ENCODE measurements around the gene RESP18. TPM values are rescaled to one million over a fixed set of nuclear protein-coding genes. Genes with fewer than 3 reads are reported as not detected.
"Not testable (repeated sequence)": the region's sequence is repeated elsewhere in the genome, so short reads cannot be mapped to it uniquely, and the experiment has no call there.

The RESP18 gene
- total RNA-seq, 2 donors from 2014 or later: not detected

DNA sequence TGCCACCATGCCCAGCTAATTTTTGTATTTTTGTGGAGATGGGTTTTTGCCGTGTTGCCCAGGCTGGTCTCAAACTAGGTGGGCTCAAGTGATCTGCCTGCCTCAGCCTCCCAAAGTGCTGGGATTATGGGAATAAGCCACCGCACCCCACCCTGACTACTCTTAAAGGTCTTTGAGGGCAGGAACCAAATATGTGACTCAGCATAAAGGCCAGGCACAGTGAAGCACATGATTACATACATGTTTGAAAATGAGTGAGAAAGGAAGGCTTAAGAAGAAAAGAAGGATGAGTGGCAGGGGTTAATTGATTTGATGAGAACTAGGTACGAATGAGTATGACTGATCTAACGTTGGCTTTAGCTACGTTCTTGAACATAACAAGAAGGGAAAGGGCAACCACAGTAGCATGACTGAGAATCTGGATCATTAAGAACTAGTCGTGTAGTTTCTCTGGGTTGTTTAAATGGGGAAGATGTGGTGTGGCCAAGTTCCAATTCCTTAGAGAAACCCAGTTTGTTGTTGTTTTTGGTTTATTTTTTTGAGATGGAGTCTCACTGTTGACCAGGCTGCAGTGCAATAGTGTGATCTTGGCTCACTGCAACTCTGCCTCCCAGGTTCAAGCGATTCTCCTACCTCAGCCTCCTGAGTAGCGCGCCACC lies 6.8 kb downstream of the RESP18 start:
- no peak for DNase-seq (ENCODE audit: low spot score)
- Histone ChIP-seq H3K27me3 (no peaks in the 10 kb centered on the region), H3K9me3 (no peaks in the 10 kb centered on the region), H3K4me1 (no peaks in the 10 kb centered on the region), H3K27ac (no peak overlapping the region), H3K36me3 (no peaks in the 10 kb centered on the region), H3K4me3 (no peak overlapping the region)
- TF ChIP-seq CTCF (IDR thresholded peaks at IDR 0.05): no peak

- Histone ChIP-seq H3K36me3 (no peaks in the 10 kb centered on the region), H3K27ac (no peak overlapping the region), H3K4me3 (no peak overlapping the region), H3K9me3 (no peaks in the 10 kb centered on the region), H3K27me3 (no peaks in the 10 kb centered on the region), H3K4me1 (no peaks in the 10 kb centered on the region)
- DNase-seq (ENCODE audit: low spot score): no peak
- no peak for TF ChIP-seq CTCF (IDR thresholded peaks at IDR 0.05)
These were observed 7.4 kb downstream of the RESP18 start for GRCh38 chr2:219325136-219325535.

- Histone ChIP-seq H3K4me1 (no peaks in the 10 kb centered on the region), H3K36me3 (no peaks in the 10 kb centered on the region), H3K4me3 (no peak overlapping the region), H3K27ac (no peak overlapping the region), H3K9me3 (no peaks in the 10 kb centered on the region), H3K27me3 (no peaks in the 10 kb centered on the region)
- no peak for DNase-seq (ENCODE audit: low spot score)
- no peak for TF ChIP-seq CTCF (IDR thresholded peaks at IDR 0.05)
These were observed 9.1 kb downstream of the RESP18 start for GRCh38 chr2:219323434-219323833.

- DNase-seq (ENCODE audit: low spot score): no peak
- Histone ChIP-seq H3K9me3 (no peaks in the 10 kb centered on the region), H3K27ac (no peak overlapping the region), H3K4me1 (no peaks in the 10 kb centered on the region), H3K36me3 (no peaks in the 10 kb centered on the region), H3K4me3 (no peak overlapping the region), H3K27me3 (peaks cover 1 to 3% of the 10 kb centered on the region in 2 donors)
- no peak for TF ChIP-seq CTCF (IDR thresholded peaks at IDR 0.05)
These were observed 17.6 kb downstream of the RESP18 start for GRCh38 chr2:219314804-219315468.

DNA sequence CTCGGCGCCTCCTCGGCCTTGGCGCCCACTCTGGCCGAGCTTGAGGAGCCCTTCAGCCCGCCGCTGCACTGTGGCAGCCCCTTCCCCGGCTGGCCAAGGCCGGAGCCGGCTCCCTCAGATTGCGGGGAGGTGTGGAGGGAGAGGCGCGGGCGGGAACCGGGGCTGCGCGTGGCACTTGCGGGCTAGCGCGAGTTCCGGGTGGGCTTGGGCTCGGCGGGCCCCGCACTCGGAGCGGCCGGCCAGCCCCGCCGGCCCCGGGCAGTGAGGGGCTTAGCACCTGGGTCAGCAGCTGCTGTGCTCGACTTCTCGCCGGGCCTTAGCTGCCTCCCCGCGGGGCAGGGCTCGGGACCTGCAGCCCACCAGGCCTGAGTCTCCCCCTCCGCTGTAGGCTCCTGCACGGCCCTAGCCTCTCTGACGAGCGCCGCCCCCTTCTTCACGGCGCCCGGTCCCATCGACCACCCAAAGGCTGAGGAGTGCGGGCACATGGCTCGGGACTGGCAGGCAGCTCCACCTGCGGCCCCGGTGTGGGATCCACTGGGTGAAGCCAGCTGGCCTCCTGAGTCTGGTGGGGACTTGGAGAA lies 19.8 kb downstream of the RESP18 start:
- DNase-seq (ENCODE audit: low spot score); H3K4me3 ChIP-seq; H3K9me3 ChIP-seq; H3K4me1 ChIP-seq; H3K36me3 ChIP-seq; H3K27ac ChIP-seq: not testable (repeated sequence)
- H3K27me3 ChIP-seq: peaks cover 11 to 19% of the 10 kb centered on the region in 2 donors

GRCh38 chr2:219309278-219309677 lies 23.3 kb downstream of the RESP18 start, which contains the start of gene PTPRN:
Gene PTPRN (minus strand): TSS chr2:219309401. CDS start chr2:219309332, 69 bp downstream.
- Histone ChIP-seq H3K27me3 (peaks cover 11 to 19% of the 10 kb centered on the region in 2 donors), H3K9me3 (no peaks in the 10 kb centered on the region)

More at GRCh38 chr2:219309278-219309677, 23.3 kb downstream of the RESP18 start, which contains the start of gene PTPRN:
- Histone ChIP-seq H3K27ac (no peak within 1 kb of the TSS), H3K36me3 (no peaks in the 10 kb centered on the region), H3K4me3 (no peak within 1 kb of the TSS), H3K4me1 (peaks cover 0 to 6% of the 10 kb centered on the region in 2 donors)
- no peak for TF ChIP-seq CTCF (IDR thresholded peaks at IDR 0.05)
- no peak for DNase-seq (ENCODE audit: low spot score)
